GM18499 (cell line): ENCODE measurements around the gene MOCS3.
A peak's percentile ranks its signal among the peaks of the same experiment; 100 is the strongest.
"Not testable (repeated sequence)": the region's sequence is repeated elsewhere in the genome, so short reads cannot be mapped to it uniquely, and the experiment has no call there.

ENCODE experiments used
- ATAC-seq: cut with Tn5 transposase; IDR thresholded peaks from one replicate; pipeline ENCODE4 v1.9.1; 2021; ENCODE audit warnings: moderate number of reproducible peaks; ENCODE audit not compliant: insufficient read depth, unreplicated experiment

MOCS3 gene

DNA sequence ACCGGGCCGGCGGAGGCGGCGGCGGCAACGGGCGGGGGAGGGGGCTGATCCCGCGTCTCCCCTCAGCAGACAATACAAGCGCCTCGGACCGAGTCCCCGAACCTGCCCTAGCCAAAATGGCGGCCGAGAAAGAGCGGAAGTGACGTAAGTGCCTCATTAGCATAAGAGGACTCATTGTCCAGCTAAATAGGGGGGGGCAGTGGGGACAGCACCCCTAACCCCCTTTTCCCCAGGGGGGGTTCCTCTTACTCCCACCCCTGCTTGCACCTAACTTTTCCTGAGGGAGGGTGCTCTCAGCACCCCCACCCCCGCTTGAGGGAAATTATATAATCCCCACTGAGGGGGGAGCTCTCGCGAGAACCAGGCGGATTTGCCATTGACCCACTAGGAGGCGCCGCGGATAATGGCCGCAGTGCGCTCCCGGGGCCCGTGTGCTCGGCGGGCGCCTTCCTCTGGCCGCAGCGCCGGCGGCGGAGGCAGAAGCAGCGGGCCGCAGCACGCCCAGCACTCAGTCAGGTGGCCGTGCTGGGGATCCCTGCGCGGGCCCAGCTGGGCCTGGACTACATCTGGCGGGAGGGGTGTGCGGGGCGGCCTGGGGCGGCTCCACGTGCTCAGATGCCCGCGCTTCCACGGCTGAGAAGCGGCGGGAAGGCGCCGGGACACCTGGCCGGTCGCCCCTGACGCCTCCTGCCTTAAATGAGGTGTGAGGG lies 27.2 kb upstream of the MOCS3 start, which contains the start of gene ADNP:
Gene ADNP, minus strand, starts transcription at position 132 of the 710 bp plus-strand sequence. CDS start 27,441 bp downstream, outside the sequence.
- ATAC-seq: peak; percentile 51

DNA sequence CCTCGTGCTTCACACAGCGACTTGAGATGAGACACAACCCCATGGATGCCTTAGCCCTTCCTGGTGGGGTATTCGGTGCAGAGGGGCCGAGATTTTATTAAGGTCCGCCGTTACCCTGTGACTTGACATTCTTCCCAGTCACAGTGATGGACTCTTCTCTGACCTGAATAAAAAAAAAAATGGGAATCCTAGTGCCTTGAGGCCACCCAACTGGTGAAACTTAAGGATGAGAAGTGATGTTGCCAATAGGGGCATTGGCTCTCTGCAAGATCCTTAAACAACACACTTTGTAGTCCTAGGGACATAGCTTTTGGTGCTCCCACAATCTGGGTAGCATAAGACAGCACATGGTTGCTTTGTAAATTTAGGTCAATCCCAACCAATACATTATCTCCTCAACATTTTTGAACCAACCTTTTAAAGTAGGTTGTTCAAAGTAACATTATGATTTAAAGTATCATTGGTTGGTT lies 26.6 kb upstream of the MOCS3 start:
- no peak for ATAC-seq

DNA sequence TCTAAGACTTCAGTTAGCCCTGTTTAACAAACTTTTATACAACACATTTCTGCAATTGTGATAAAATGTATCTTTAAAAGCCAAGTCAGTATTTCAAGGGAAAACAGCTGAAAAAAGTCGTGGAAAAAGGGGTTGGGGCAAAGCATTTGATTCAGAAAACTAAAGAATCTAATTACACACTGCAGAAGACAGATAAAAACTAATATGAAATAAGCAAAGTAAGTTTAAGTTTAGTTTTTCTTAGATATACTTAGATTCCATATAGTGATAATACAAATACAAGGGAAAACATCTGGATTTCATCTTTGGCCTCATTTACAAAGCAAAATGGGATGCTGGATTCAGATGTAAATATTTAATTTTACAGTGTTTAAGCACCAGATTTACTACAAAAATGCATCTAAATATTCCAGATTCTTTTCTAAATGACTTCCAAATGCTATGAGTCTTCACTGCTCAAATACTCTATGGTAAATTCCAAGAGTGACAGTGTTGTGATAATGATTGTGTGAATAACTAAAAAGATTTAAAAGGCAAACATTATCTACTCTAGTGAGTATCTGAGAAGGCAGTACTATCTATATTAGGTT lies 25.8 kb upstream of the MOCS3 start:
- no peak for ATAC-seq

DNA sequence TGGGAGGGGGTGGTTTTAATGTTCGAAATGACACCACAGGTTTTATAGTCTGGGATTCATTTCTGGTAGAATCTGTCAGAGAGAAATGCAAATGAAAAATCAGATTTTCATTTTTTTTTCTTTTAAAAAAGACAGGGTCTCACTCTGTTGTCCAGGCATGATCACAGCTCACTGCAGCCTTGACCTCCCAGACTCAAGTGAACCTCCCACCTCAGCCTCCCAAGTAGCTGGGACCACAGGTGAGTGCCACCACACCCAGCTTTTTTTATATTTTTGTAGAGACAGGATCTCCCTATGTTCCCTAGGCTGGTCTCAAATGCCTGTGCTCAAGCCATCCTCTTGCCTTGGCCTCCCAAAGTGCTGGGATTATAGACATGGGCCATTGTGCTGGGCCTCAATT lies 25.0 kb upstream of the MOCS3 start:
- no peak for ATAC-seq

DNA sequence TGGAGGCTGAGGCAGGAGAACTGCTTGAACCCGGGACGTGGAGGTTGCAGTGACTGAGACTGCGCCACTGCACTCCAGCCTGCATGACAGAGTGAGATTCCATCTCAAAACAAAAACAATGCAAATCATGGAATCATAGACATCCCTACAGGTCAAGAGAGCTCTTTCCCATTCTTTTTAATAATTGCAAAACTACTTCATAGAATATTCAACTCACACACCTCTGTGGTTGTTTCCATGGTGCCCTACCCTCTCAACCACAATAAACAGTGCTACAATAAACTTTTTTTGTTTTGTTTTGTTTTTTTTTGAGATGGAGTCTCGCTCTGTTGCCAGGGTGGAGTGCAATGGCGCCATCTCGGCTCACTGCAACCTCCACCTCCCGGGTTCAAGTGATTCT lies 15.5 kb upstream of the MOCS3 start:
- no peak for ATAC-seq

DNA sequence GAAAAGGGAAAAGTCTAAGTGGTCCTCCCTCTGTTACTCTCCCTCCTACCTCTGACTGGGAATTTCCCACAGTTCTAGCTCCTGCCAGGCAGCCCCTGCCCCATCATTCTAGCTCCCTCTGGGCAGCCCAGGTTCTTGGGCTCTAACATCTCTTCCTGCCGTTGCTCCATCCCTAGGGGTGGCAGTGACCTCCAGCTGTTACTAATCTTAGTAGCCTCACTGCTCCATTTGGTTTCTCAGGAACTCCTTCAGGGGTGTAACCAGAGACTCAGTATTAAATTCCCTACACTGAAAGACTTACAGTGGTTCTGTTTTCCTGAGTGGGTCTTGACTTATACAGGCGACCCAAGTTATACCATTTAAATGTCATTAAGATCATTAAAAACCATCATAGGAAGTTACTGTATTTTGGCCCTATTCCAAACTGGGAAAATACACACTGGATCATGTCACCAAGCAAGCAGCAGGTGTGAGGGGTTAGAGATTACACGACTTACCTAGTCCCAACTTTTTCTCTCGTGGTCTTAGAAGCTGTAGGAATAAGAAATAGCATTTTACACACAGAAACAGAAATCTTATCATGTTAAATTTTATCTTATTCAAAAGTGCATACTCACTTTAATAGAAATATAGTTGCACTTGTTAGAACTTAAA lies 10.4 kb upstream of the MOCS3 start:
- no peak for ATAC-seq

DNA sequence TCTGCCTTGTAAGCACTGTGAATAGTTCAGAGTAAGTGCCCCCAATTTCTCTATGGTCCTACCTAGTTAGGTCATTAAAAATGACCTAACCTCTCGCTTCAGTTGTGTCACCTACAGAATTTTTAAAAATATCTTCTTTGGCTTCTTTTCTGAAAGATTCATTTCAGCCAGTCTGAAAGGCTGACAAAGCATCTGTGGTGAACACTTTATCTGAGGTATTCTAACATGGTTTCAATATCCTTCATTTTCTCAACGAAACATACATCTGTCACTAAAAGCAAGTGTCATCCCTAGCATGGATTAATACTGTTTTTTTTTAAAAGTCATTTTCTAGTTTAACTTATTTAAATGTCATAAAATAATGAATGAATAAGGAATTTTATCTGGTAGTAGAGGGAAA lies 5.4 kb upstream of the MOCS3 start:
- no peak for ATAC-seq

DNA sequence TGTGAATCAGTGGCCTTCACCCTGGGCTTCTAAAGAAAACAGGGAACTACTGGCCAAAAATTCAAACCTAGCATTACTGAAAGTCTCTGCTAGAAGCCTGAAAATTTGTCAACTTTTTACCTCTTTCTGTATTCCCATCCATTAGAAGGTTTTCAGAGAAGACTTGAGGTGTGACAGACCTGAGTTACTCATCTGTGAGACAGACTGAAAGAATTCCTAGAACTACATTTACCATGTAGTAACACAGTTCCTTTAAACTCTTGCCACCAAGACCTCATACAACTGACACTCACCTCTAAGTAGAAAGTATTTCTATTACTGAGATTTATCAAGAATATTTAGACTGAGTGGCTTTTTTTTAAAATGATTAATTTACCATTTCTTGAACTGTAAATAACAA lies 4.8 kb upstream of the MOCS3 start:
- ATAC-seq: no peak

DNA sequence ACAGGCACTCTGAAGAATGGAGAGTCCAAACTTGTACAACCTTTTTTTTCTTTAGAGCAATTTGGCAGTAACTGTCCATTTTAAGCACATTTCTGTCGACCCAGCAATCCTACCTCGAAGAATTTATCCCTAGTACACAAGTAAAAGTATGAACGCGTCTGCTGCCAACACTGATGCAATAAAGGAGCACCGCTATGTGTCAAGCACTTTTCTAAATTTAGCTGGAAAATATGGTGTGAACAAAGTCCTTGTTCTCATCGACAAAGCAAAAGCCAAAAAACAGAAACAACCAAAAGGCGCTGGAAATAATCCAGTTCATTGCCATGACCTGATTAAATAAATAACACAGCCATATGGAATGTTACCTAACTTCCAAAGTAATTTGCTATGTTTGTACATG lies 1.3 kb upstream of the MOCS3 start:
- no peak for ATAC-seq

DNA sequence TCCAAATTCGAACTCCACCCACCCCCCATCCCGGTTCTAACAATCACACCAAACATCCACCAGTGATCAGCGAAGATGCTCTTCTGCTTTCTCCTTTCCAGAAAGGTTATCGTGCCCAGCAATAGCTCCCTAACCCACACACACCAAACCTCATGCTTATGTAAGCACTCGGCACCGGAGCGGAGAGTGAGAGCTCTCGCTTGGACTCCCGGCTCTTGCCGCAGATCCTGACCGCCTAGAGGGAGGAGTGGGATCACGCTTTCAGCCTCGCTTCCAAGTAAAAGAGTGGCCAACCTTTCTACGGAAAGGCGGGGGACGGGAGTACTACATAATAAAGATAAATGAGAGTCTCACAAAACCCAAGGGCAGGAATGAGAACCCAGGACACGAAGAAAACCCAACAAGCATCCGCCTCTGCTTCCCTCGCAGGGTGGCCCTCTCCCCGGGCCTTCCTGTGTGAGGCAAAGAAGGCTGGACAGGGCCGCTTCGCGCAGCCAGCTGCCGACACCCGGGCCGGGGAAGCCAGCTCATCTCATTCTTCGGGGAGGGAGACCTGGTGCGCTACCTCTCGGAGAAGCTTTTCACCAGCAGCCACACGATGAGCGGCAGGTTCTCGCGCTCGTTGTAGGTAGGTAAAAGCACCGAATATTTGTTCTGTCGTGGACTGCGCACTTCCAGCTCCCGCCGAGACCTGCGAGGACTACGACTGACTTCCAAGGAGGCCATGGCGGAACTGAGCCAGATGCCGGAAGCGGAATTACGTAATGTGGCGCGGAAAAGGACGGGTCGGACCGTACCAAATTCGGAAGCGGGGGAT lies 612 bp upstream of the MOCS3 start, which contains the start of gene DPM1:
Gene DPM1, minus strand, starts transcription at position 735 of the 817 bp plus-strand sequence. Its CDS starts 9 bp downstream, at position 726.
- peak; percentile 63 for ATAC-seq

DNA sequence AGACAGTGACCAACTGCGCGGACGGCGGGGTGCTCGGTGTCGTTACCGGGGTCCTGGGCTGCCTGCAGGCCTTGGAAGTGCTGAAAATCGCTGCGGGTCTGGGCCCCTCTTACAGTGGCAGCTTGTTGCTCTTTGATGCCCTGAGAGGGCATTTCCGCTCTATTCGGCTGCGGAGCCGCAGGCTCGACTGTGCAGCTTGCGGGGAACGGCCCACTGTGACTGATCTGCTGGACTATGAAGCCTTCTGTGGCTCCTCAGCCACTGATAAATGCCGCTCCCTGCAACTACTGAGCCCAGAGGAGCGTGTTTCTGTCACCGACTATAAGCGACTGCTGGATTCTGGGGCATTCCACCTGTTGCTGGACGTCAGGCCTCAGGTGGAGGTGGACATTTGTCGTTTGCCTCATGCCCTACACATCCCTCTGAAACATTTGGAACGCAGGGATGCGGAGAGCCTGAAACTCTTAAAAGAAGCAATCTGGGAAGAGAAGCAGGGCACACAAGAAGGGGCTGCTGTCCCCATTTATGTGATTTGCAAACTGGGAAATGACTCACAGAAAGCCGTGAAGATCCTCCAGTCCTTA lies 1.0 kb downstream of the MOCS3 start:
- ATAC-seq: no peak

DNA sequence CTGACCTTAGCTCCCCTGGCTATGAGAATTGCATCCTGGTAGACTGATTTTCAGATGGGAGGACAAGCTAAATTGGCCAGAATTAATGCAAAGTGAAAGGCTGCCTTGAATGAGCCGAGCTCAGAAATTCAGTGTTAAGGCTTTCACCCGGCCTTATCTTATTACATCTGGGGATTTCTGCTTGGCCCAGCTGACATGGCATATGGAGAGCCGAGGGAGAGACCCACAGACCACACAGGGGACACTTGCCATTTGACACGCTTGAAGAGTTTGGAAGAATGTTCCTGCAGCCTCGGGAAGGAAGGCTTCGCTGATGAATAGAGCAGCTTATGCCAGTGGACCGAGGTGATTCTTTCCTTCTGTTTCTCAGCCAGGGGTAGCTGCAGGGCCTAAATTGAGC lies 9.0 kb downstream of the MOCS3 start:
- ATAC-seq: no peak

DNA sequence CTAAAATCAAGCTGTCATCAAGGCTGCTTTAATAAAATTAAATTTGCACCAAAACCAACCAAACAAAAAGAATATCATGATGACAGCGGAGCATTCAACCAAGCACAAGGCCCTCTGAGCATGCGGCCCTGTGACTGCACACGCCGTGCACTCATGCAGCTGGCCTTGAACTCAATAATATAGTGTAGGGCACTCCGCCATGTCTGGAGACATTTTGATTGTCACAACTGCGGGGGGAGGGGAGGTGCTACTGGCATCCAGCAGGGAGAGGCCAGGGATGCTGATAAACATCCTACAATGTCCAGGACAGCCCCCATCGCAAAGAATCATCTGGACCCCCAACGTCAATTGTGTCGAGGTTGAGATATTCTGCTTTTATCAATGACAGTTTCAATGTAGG lies 9.7 kb downstream of the MOCS3 start:
- ATAC-seq: no peak

DNA sequence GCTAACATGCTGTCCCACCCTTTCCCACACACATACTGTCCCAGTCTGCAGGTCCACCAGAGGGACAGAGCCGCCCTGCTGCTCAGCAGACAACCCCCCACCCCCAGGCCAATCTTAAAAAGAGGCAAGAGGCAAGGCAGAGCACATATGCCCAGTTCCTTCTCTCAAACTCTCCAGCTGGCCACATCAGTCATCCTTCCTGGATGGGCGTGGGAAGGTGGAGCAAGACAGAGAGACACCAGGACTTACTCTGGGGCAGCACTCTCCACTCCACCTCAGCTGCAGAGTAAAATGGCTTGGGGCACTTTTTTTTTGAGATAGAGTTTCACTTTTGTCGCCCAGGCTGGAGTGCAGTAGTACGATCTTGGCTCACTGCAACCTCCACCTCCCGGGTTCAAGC lies 10.8 kb downstream of the MOCS3 start:
- ATAC-seq: no peak

DNA sequence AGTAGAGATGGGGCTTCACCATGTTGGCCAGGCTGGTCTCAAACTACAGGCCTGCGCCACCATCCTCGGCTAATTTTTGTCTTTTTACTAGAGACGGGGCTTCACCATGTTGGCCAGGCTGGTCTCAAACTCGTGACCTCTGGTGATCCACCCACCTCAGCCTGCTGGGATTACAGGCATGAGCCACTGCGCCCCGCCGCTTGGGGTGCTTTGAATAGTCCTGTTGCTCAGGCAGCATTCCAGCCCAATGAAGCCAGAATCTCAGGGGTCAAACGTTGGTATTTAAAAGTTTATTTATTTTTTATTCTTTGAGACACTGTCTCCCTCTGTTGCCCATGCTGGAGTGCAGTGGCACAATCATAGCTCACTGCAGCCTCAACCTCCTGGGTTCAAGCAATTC lies 11.3 kb downstream of the MOCS3 start:
- ATAC-seq: no peak

DNA sequence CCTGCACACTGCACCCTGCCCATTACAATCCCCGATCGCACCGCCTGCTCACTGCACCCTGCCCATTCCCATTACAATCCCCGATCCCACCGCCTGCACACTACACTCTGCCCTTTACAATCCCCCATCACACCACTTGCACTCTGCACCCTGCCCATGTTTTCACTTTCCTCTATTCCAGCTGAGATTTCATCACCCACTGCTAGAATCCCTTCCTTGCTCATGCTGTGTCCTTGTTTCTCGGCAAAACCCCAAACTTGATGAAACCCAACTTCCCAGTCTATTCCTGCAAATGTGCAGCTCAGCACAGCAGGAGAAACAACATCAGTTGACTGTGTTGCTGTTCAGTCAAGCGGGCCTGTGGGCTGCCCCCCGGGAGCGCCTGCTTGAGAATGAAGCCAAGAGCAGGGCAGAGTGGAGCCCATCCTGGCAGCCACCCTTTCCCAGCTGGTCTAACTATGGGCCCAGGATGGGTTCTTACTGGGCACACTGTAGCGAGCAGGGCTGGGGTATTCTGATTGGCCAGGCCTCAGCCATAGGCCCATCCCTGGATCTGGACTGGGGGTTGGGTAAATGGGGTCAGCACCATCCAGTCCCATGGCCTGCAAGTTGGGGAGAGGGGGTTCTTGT lies 17.2 kb downstream of the MOCS3 start:
- ATAC-seq: no peak

DNA sequence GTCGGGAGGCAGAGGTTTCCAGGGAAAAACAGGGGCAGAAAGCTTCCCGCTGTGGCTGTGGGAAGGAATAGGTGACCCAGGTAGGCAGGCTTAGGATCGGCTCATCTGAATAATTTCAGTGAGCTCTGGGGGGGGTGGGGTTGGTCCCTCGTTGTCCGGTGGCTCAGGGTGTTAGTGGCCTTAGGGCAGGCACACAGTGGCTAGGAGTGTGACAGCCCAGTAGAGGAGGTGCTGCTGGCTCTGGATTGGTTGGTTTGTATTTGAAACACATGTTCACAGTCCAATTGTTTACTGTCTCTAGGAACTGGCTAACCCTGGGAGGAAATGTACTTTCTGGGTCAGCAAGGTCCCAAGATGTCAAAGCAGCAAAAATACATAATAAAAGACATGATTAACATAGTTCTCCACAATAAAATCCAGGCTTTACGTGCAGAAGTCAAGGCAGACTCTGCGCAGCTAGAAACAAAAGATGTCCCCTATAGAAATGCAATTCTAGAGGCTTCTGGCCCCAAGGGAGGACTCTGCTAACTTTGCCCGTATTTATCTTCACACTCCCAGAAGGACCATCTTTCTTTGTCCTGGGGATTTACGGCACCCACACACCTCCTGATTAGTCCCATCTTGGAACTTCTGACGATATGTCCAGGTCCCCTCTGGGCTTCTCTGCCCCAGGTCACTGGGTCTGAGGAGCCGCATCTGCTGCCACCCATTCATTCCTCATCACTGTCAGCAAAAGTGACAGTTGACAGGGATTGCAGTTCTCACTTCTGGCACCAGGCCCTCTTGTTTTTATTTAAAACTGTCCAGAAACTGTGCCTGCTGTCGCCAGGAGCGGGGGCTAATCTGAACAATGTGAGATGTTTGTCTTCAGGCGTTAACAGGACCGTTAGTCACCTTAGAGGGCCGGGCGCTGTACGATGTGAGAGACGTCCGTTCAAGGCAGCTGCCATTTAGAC lies 18.7 kb downstream of the MOCS3 start:
- ATAC-seq: no peak

DNA sequence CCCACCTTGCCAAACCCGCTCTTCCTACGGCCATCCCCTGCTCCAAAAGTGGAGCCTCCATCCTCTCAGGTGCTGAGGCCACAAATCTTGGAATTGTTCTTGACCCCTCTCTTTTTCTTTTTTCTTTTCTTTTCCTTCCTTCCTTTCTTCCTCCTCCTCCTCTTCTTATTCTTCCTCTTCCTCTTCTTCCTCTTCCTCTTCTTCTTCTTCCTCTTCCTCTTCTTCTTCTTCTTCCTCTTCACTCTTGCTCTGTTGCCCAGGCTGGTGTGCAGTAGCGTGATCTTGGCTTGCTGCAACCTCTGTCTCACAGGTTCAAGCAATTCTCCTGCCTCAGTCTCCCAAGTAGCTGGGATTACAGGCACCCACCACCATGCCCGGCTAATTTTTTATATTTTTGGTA lies 19.9 kb downstream of the MOCS3 start:
- ATAC-seq: not testable (repeated sequence)
